ENCODE measurements around the gene IFNL2.

GRCh38 chr19:39282021-39282420 lies 13.8 kb downstream of the IFNL2 start:
- no peak for TF ChIP-seq EZH2 (IDR thresholded peaks at IDR 0.05; ENCODE audit: borderline replicate concordance, low read length)
- TF ChIP-seq CTCF (IDR thresholded peaks at IDR 0.05; ENCODE audit: low read length), result no peak
